KOPT-K1 (cell line): ENCODE results near the gene LAG3.
A peak's percentile ranks its signal among the peaks of the same experiment; 100 is the strongest.

Experiments used
- H3K27ac ChIP-seq: fragments of 200-600 bp; sonication (generic); 2 replicates; pipeline ENCODE4 v1.5.1; 2016; ENCODE audit warnings: antibody characterized with exemption, mild to moderate bottlenecking, low read depth, low read length; ENCODE audit not compliant: poor library complexity, severe bottlenecking
- H3K36me3 ChIP-seq: fragments of 200-600 bp; sonication (generic); 2 replicates; pipeline ENCODE4 v1.5.1; 2017; ENCODE audit warnings: antibody characterized with exemption, mild to moderate bottlenecking, low read length, moderate library complexity; ENCODE audit not compliant: insufficient read depth
- H3K9me3 ChIP-seq: fragments of 200-600 bp; sonication (generic); 2 replicates; pipeline ENCODE4 v1.5.1; 2017; ENCODE audit warnings: antibody characterized with exemption, low read length, mild to moderate bottlenecking; ENCODE audit not compliant: insufficient read depth, poor library complexity, severe bottlenecking

The LAG3 gene

GRCh38 chr12:6765634-6766581 is 6.4 kb upstream of the LAG3 start, which contains the start of gene PTMS:
TSS of gene PTMS (plus strand) at chr12:6766363. CDS start at chr12:6766706, 343 bp downstream.
- Histone ChIP-seq H3K9me3 (no peaks in the 10 kb centered on the region), H3K36me3 (no peaks in the 10 kb centered on the region), H3K27ac (no peak within 1 kb of the TSS)

GRCh38 chr12:6766651-6767349 is 5.5 kb upstream of the LAG3 start:
- H3K9me3 ChIP-seq: no peaks in the 10 kb centered on the region
- no peaks in the 10 kb centered on the region for H3K36me3 ChIP-seq
- H3K27ac ChIP-seq: no peak overlapping the region

- Histone ChIP-seq H3K9me3 (no peaks in the 10 kb centered on the region), H3K27ac (no peak overlapping the region), H3K36me3 (no peaks in the 10 kb centered on the region)
These were observed 4.7 kb upstream of the LAG3 start for GRCh38 chr12:6767353-6768319.

GRCh38 chr12:6768437-6768914 is 3.8 kb upstream of the LAG3 start:
- no peaks in the 10 kb centered on the region for H3K9me3 ChIP-seq
- H3K36me3 ChIP-seq: no peaks in the 10 kb centered on the region
- no peak overlapping the region for H3K27ac ChIP-seq

- Histone ChIP-seq H3K9me3 (no peaks in the 10 kb centered on the region), H3K36me3 (no peaks in the 10 kb centered on the region), H3K27ac (no peak overlapping the region)
These were observed 3.3 kb upstream of the LAG3 start for GRCh38 chr12:6768990-6769389.

GRCh38 chr12:6769666-6770065 is 2.7 kb upstream of the LAG3 start:
- no peaks in the 10 kb centered on the region for H3K9me3 ChIP-seq
- no peaks in the 10 kb centered on the region for H3K36me3 ChIP-seq
- H3K27ac ChIP-seq: no peak overlapping the region

- H3K36me3 ChIP-seq: no peaks in the 10 kb centered on the region
These were observed 2.2 kb upstream of the LAG3 start for GRCh38 chr12:6770094-6770493.

GRCh38 chr12:6770600-6770999 is 1.7 kb upstream of the LAG3 start:
- no peak overlapping the region for H3K27ac ChIP-seq

More at GRCh38 chr12:6770094-6770493, 2.2 kb upstream of the LAG3 start:
- Histone ChIP-seq H3K27ac (no peak overlapping the region), H3K9me3 (no peaks in the 10 kb centered on the region)

GRCh38 chr12:6771091-6771495 is 1.2 kb upstream of the LAG3 start:
- H3K36me3 ChIP-seq: no peaks in the 10 kb centered on the region
- no peaks in the 10 kb centered on the region for H3K9me3 ChIP-seq
- no peak overlapping the region for H3K27ac ChIP-seq

More at GRCh38 chr12:6770600-6770999, 1.7 kb upstream of the LAG3 start:
- Histone ChIP-seq H3K9me3 (no peaks in the 10 kb centered on the region), H3K36me3 (no peaks in the 10 kb centered on the region)

GRCh38 chr12:6771509-6772330 is 600 bp upstream of the LAG3 start:
- Histone ChIP-seq H3K9me3 (no peaks in the 10 kb centered on the region), H3K36me3 (no peaks in the 10 kb centered on the region), H3K27ac (no peak overlapping the region)

GRCh38 chr12:6772726-6773589 is 638 bp downstream of the LAG3 start:
- no peak overlapping the region for H3K27ac ChIP-seq
- no peaks in the 10 kb centered on the region for H3K9me3 ChIP-seq
- no peaks in the 10 kb centered on the region for H3K36me3 ChIP-seq

- Histone ChIP-seq H3K36me3 (no peaks in the 10 kb centered on the region), H3K27ac (peak overlapping the region; percentile 48), H3K9me3 (no peaks in the 10 kb centered on the region)
These were observed 1.5 kb downstream of the LAG3 start for GRCh38 chr12:6773590-6774351.
